ENCODE data around the gene TRAM2. TPM values are rescaled to one million over a fixed set of nuclear protein-coding genes. Genes with fewer than 3 reads are reported as not detected.

Gene TRAM2
- total RNA-seq, 2 donors from 2014 or later, result 8.6 to 8.9 TPM

- no peak overlapping the region for H3K27ac Mint-ChIP-seq
Observed at GRCh38 chr6:52553719-52554118, 23.1 kb downstream of the TRAM2 start.

GRCh38 chr6:52553158-52553557 lies 23.7 kb downstream of the TRAM2 start:
- no peaks in the 10 kb centered on the region for H3K9me3 ChIP-seq (ENCODE audit: control insufficient read depth, low read length, poor library complexity, severe bottlenecking)

More at GRCh38 chr6:52553719-52554118, 23.1 kb downstream of the TRAM2 start:
- ATAC-seq (no peak), DNase-seq (no peak)
- H3K4me1 Mint-ChIP-seq, result peaks cover 29% of the 10 kb centered on the region
- no peak overlapping the region for H3K4me3 Mint-ChIP-seq
- no peaks in the 10 kb centered on the region for H3K36me3 Mint-ChIP-seq (ENCODE audit: low read depth)
- H3K9me3 ChIP-seq (ENCODE audit: control insufficient read depth, low read length, poor library complexity, severe bottlenecking), result no peaks in the 10 kb centered on the region
- no peaks in the 10 kb centered on the region for H3K27me3 Mint-ChIP-seq

GRCh38 chr6:52552278-52552643 lies 24.6 kb downstream of the TRAM2 start:
- no peaks in the 10 kb centered on the region for H3K9me3 ChIP-seq (ENCODE audit: control insufficient read depth, low read length, poor library complexity, severe bottlenecking)
- DNase-seq, result no peak
- H3K4me1 Mint-ChIP-seq, result peaks cover 35% of the 10 kb centered on the region
- H3K27me3 Mint-ChIP-seq, result no peaks in the 10 kb centered on the region
- no peak for ATAC-seq
- no peak overlapping the region for H3K4me3 Mint-ChIP-seq
- H3K36me3 Mint-ChIP-seq (ENCODE audit: low read depth), result peaks cover 3% of the 10 kb centered on the region
- peak overlapping the region; percentile 47 for H3K27ac Mint-ChIP-seq

More at GRCh38 chr6:52553158-52553557, 23.7 kb downstream of the TRAM2 start:
- peak overlapping the region; percentile 47 for H3K27ac Mint-ChIP-seq
- H3K27me3 Mint-ChIP-seq, result no peaks in the 10 kb centered on the region
- no peak overlapping the region for H3K4me3 Mint-ChIP-seq
- peaks cover 32% of the 10 kb centered on the region for H3K4me1 Mint-ChIP-seq
- no peak for ATAC-seq
- H3K36me3 Mint-ChIP-seq (ENCODE audit: low read depth), result peaks cover 2% of the 10 kb centered on the region
- no peak for DNase-seq

DNA sequence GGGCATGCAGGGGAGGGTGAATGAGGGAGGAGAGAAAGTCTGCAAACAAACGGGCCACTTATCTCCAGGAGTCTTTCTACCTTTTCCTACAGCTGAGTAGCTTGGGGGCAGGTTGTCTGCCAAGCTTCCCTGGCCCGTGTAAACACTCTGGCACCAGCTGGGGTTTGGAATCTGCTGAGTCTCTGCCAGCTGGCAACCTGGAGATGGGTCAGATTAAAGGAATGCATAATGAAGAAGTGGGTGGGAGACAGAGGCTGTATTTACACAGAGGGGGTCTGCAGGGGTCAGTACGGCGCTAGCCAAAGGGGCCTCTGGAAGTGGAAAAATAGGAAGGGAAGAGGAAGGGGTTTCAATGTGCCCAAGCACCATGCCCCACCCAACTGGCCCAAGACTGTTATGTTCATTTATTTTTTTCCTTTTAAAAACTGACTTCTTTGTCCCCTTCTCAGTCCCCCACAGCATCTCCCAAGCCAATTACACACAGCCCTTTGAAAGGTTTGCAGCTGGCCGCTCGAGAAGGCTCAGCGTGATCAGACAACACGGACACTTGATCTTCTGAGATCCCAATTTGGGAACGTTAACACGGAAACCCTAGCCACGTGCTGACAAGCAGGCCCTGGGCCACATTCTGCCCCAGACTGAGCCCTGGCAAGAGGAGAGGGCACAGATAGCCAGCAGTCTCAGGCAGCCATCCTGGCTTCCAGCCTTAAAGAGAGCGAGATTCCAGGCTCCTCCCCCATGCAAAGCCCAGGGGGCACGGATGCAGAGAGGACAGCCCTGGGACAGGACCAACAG lies 25.2 kb downstream of the TRAM2 start:
- Mint-ChIP-seq H3K4me3 (no peak overlapping the region), H3K27ac (no peak overlapping the region), H3K36me3 (ENCODE audit: low read depth) (peaks cover 5% of the 10 kb centered on the region), H3K4me1 (peaks cover 38% of the 10 kb centered on the region), H3K27me3 (no peaks in the 10 kb centered on the region)
- no peak for ATAC-seq
- DNase-seq, result no peak
- H3K9me3 ChIP-seq (ENCODE audit: control insufficient read depth, low read length, poor library complexity, severe bottlenecking), result no peaks in the 10 kb centered on the region

- H3K27ac Mint-ChIP-seq, result no peak overlapping the region
- no peaks in the 10 kb centered on the region for H3K27me3 Mint-ChIP-seq
- no peak overlapping the region for H3K4me3 Mint-ChIP-seq
Observed at GRCh38 chr6:52550870-52551269, 26.0 kb downstream of the TRAM2 start.

DNA sequence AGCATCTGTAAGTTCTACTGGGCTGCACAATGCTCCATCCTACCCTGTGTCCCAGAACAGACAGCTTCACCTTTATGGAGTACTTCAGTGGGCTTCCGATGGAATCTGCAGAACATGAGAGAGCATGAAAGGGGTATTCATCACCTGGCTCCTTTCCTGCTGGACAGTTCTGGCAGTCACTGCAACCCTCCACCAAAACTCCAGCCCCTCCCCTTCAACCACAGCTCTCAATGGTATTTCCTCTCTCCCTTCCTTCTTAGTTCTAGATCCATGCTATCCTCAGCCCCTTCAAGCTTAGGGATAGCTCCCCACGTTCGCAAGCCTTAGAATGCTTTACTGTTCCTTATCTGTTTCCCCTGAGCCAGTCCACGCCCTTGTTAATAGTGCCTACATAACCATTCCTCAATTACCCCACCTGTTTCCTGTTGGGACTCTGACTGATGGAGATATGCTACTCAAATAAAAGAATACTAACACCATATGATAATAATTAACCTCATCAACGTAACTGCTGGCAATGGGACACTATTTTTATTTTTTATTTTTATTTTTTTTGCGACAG lies 26.8 kb downstream of the TRAM2 start:
- DNase-seq (no peak), ATAC-seq (no peak)
- no peak overlapping the region for H3K27ac Mint-ChIP-seq
- H3K27me3 Mint-ChIP-seq, result no peaks in the 10 kb centered on the region
- no peaks in the 10 kb centered on the region for H3K9me3 ChIP-seq (ENCODE audit: control insufficient read depth, low read length, poor library complexity, severe bottlenecking)
- peaks cover 49% of the 10 kb centered on the region for H3K4me1 Mint-ChIP-seq
- peaks cover 8% of the 10 kb centered on the region for H3K36me3 Mint-ChIP-seq (ENCODE audit: low read depth)
- no peak overlapping the region for H3K4me3 Mint-ChIP-seq

More at GRCh38 chr6:52550870-52551269, 26.0 kb downstream of the TRAM2 start:
- DNase-seq, result no peak
- no peaks in the 10 kb centered on the region for H3K9me3 ChIP-seq (ENCODE audit: control insufficient read depth, low read length, poor library complexity, severe bottlenecking)
- ATAC-seq, result no peak
- peaks cover 8% of the 10 kb centered on the region for H3K36me3 Mint-ChIP-seq (ENCODE audit: low read depth)
- peaks cover 44% of the 10 kb centered on the region for H3K4me1 Mint-ChIP-seq

GRCh38 chr6:52549428-52549827 lies 27.4 kb downstream of the TRAM2 start:
- no peak for ATAC-seq
- H3K9me3 ChIP-seq (ENCODE audit: control insufficient read depth, low read length, poor library complexity, severe bottlenecking), result no peaks in the 10 kb centered on the region
- no peak for DNase-seq
- Mint-ChIP-seq H3K4me3 (no peak overlapping the region), H3K27ac (no peak overlapping the region), H3K4me1 (peaks cover 50% of the 10 kb centered on the region), H3K27me3 (no peaks in the 10 kb centered on the region), H3K36me3 (ENCODE audit: low read depth) (peaks cover 8% of the 10 kb centered on the region)

GRCh38 chr6:52548999-52549398 lies 27.9 kb downstream of the TRAM2 start:
- ATAC-seq (no peak), DNase-seq (no peak)
- H3K9me3 ChIP-seq (ENCODE audit: control insufficient read depth, low read length, poor library complexity, severe bottlenecking), result no peaks in the 10 kb centered on the region
- no peak overlapping the region for H3K27ac Mint-ChIP-seq
- H3K4me1 Mint-ChIP-seq, result peaks cover 53% of the 10 kb centered on the region
- H3K27me3 Mint-ChIP-seq, result no peaks in the 10 kb centered on the region
- H3K36me3 Mint-ChIP-seq (ENCODE audit: low read depth), result peaks cover 8% of the 10 kb centered on the region
- H3K4me3 Mint-ChIP-seq, result no peak overlapping the region

DNA sequence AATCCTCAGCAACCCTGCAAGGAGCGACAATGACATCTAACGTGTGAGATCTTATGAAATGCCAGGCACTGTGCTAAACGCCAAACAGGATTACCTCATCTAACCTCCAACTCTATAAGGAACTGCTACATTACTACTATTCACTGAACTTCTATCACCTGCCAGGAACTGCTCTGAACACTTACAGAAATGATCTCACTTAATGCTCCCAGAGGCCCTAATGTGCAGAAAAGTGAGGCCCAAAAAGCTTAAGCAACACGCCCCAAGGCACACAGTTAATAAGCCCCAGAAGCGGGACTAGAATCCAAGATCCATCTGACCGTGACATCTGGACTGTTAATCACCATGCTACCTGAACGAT lies 28.5 kb downstream of the TRAM2 start:
- H3K27ac Mint-ChIP-seq, result no peak overlapping the region
- ATAC-seq, result no peak
- peaks cover 8% of the 10 kb centered on the region for H3K36me3 Mint-ChIP-seq (ENCODE audit: low read depth)
- H3K9me3 ChIP-seq (ENCODE audit: control insufficient read depth, low read length, poor library complexity, severe bottlenecking), result no peaks in the 10 kb centered on the region
- no peak overlapping the region for H3K4me3 Mint-ChIP-seq
- no peak for DNase-seq
- peaks cover 50% of the 10 kb centered on the region for H3K4me1 Mint-ChIP-seq
- no peaks in the 10 kb centered on the region for H3K27me3 Mint-ChIP-seq

GRCh38 chr6:52547647-52548352 lies 29.1 kb downstream of the TRAM2 start:
- ATAC-seq (no peak), DNase-seq (no peak)
- no peaks in the 10 kb centered on the region for H3K27me3 Mint-ChIP-seq
- peaks cover 8% of the 10 kb centered on the region for H3K36me3 Mint-ChIP-seq (ENCODE audit: low read depth)
- H3K4me3 Mint-ChIP-seq, result no peak overlapping the region
- no peaks in the 10 kb centered on the region for H3K9me3 ChIP-seq (ENCODE audit: control insufficient read depth, low read length, poor library complexity, severe bottlenecking)
- peaks cover 46% of the 10 kb centered on the region for H3K4me1 Mint-ChIP-seq
- H3K27ac Mint-ChIP-seq, result no peak overlapping the region

DNA sequence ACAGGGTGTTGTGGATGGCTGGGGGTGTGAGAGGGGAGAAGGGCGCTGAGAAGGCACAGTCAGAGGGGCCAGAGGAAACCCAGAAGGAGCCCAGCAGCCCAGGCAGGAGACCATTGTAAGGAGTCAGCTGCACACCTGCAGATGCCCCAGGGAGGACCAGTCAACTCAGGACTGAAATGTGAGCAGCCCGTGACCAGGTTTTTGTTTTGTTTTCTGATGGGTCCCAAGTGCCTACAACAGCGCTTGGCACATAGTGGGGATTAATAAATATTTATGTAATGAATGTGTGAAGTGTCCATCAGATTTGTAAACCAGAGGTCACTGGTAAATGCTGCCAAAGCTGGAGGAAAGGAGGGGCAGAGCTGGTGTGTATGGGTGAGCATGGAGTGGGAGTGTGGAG lies 30.2 kb downstream of the TRAM2 start:
- peaks cover 38% of the 10 kb centered on the region for H3K4me1 Mint-ChIP-seq
- DNase-seq, result no peak
- no peaks in the 10 kb centered on the region for H3K27me3 Mint-ChIP-seq
- H3K9me3 ChIP-seq (ENCODE audit: control insufficient read depth, low read length, poor library complexity, severe bottlenecking), result no peaks in the 10 kb centered on the region
- no peak for ATAC-seq
- H3K4me3 Mint-ChIP-seq, result no peak overlapping the region
- no peak overlapping the region for H3K27ac Mint-ChIP-seq
- H3K36me3 Mint-ChIP-seq (ENCODE audit: low read depth), result peaks cover 8% of the 10 kb centered on the region

- H3K27ac Mint-ChIP-seq, result no peak overlapping the region
- no peak for DNase-seq
- H3K4me1 Mint-ChIP-seq, result peaks cover 35% of the 10 kb centered on the region
- ATAC-seq, result no peak
- no peaks in the 10 kb centered on the region for H3K27me3 Mint-ChIP-seq
- peaks cover 8% of the 10 kb centered on the region for H3K36me3 Mint-ChIP-seq (ENCODE audit: low read depth)
- H3K4me3 Mint-ChIP-seq, result no peak overlapping the region
- no peaks in the 10 kb centered on the region for H3K9me3 ChIP-seq (ENCODE audit: control insufficient read depth, low read length, poor library complexity, severe bottlenecking)
Observed at GRCh38 chr6:52546192-52546591, 30.7 kb downstream of the TRAM2 start.

- no peaks in the 10 kb centered on the region for H3K27me3 Mint-ChIP-seq
- H3K4me3 Mint-ChIP-seq, result no peak overlapping the region
- ATAC-seq (no peak), DNase-seq (no peak)
- no peaks in the 10 kb centered on the region for H3K9me3 ChIP-seq (ENCODE audit: control insufficient read depth, low read length, poor library complexity, severe bottlenecking)
- peaks cover 36% of the 10 kb centered on the region for H3K4me1 Mint-ChIP-seq
- H3K27ac Mint-ChIP-seq, result no peak overlapping the region
- H3K36me3 Mint-ChIP-seq (ENCODE audit: low read depth), result peaks cover 8% of the 10 kb centered on the region
Observed at GRCh38 chr6:52545406-52546119, 31.3 kb downstream of the TRAM2 start.

All from T-helper 17 cell (primary cell).